PFSK-1 (cell line): ENCODE measurements around the gene RIPOR2.

Experiments
- FOXP2 ChIP-seq: optimal IDR thresholded peaks from 2 replicates; pipeline ENCODE3; 2011; ENCODE audit warnings: borderline replicate concordance, control low read depth, inconsistent platforms; ENCODE audit not compliant: insufficient read depth; ENCODE audit errors: extremely low read length, extremely low read depth
- POLR2AphosphoS5 ChIP-seq: IDR thresholded peaks from 2 replicates; pipeline ENCODE4 v1.6.1; 2012; ENCODE audit warnings: low read depth, mild to moderate bottlenecking, control low read depth, low read length, moderate library complexity
- SIN3A ChIP-seq: IDR thresholded peaks from 2 replicates; pipeline ENCODE4 v1.6.1; 2012; ENCODE audit warnings: mild to moderate bottlenecking, low read length, moderate library complexity, borderline replicate concordance; ENCODE audit not compliant: insufficient read depth
- TAF1 ChIP-seq: IDR thresholded peaks from 2 replicates; pipeline ENCODE4 v1.6.1; 2012; ENCODE audit warnings: low read length, control low read depth, borderline replicate concordance; ENCODE audit not compliant: insufficient read depth
- TF ChIP-seq, protein P1 (sequence below), 2 experiments: IDR thresholded peaks; 2 replicates each; pipeline versions ENCODE4 v1.6.1 to v1.8.0; 2011 to 2012; ENCODE audit warnings: low read depth in 2 of 2, low read length in 2 of 2, control low read depth in 1 of 2, inconsistent platforms in 1 of 2, mild to moderate bottlenecking in 1 of 2, moderate library complexity in 1 of 2; ENCODE audit not compliant: insufficient read depth in 1 of 2

The RIPOR2 gene

DNA sequence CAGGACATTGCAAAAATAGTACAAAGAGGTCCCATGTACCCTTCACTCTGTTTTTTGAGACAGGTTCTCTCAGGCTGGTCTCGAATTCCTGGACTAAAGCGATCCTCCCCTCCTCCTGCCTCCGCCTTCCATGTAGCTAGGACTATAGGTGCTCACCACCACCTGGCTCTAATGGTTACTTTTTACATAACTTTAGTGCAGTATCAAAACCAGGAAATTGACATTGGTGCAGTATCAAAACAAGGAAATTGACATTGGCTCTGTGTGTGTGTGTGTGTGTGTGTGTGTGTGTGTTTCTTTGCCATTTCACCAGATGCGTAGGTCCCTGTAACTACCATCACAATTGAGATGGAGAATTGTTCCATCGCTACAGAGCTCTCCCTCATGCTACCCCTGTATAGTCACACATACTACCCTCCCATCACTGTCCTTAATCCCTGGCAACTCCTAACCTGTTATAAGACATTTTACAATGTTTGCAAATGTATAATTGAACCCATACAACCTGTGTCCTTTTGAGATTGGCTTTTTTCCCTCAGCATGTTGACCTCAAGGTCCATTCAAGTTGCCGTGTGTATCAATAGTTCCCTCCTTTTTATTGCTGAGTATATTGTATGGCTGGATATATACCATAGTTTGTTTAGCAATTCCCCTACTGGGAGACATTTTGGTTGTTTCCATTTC, 28.3 kb upstream of the RIPOR2 start:
- TF ChIP-seq FOXP2, result no peak
- TF ChIP-seq, protein P1, sequence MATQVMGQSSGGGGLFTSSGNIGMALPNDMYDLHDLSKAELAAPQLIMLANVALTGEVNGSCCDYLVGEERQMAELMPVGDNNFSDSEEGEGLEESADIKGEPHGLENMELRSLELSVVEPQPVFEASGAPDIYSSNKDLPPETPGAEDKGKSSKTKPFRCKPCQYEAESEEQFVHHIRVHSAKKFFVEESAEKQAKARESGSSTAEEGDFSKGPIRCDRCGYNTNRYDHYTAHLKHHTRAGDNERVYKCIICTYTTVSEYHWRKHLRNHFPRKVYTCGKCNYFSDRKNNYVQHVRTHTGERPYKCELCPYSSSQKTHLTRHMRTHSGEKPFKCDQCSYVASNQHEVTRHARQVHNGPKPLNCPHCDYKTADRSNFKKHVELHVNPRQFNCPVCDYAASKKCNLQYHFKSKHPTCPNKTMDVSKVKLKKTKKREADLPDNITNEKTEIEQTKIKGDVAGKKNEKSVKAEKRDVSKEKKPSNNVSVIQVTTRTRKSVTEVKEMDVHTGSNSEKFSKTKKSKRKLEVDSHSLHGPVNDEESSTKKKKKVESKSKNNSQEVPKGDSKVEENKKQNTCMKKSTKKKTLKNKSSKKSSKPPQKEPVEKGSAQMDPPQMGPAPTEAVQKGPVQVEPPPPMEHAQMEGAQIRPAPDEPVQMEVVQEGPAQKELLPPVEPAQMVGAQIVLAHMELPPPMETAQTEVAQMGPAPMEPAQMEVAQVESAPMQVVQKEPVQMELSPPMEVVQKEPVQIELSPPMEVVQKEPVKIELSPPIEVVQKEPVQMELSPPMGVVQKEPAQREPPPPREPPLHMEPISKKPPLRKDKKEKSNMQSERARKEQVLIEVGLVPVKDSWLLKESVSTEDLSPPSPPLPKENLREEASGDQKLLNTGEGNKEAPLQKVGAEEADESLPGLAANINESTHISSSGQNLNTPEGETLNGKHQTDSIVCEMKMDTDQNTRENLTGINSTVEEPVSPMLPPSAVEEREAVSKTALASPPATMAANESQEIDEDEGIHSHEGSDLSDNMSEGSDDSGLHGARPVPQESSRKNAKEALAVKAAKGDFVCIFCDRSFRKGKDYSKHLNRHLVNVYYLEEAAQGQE (IDR thresholded peaks at IDR 0.05; ENCODE audit: insufficient read depth in 1 of 2, low read depth in 2 of 2, low read length in 2 of 2), result no peak
- no peak for TF ChIP-seq POLR2AphosphoS5
- TF ChIP-seq TAF1, result no peak
- TF ChIP-seq SIN3A, result no peak

DNA sequence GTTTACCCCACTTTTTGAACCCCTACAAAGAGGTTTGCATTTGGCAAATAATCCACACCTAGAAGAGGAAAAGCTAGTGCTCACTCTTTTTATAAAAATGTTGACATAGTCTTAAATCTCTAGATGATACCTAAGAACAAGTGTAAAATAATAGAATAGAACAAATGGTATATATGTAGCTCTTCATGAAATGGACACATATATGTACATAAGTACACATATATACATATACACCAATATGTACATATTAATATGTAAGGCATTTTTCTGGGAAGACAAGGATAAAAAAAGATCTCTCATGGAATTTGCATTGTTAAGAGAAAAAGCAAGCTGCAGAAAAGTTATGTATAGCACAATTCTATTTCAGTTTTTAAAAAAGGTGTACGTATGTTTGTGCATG, 27.6 kb upstream of the RIPOR2 start:
- TF ChIP-seq SIN3A (no peak), POLR2AphosphoS5 (no peak), TAF1 (no peak), FOXP2 (no peak)
- TF ChIP-seq, protein P1 (IDR thresholded peaks at IDR 0.05; ENCODE audit: insufficient read depth in 1 of 2, low read depth in 2 of 2, low read length in 2 of 2), result no peak

DNA sequence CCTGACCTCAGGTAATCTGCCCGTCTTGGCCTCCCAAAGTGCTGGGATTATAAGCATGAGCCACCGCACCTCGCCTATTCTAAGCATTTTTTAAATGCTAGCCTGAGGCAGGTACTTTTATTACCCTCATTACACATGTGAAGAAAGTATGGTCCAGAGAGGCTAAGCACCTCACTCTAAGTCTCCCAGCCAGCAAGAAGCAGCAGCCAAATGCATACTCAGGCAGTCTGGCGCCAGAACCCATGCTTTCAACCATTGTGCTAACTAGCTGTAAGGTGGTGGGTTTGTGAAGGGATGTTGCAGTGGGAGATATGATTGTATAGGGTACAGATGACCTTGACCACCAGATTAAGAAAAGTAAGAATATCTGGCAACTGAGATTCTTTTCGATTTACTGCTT, 26.1 kb upstream of the RIPOR2 start:
- no peak for TF ChIP-seq SIN3A
- no peak for TF ChIP-seq FOXP2
- TF ChIP-seq TAF1, result no peak
- TF ChIP-seq POLR2AphosphoS5, result no peak
- TF ChIP-seq, protein P1 (IDR thresholded peaks at IDR 0.05; ENCODE audit: insufficient read depth in 1 of 2, low read depth in 2 of 2, low read length in 2 of 2), result no peak

DNA sequence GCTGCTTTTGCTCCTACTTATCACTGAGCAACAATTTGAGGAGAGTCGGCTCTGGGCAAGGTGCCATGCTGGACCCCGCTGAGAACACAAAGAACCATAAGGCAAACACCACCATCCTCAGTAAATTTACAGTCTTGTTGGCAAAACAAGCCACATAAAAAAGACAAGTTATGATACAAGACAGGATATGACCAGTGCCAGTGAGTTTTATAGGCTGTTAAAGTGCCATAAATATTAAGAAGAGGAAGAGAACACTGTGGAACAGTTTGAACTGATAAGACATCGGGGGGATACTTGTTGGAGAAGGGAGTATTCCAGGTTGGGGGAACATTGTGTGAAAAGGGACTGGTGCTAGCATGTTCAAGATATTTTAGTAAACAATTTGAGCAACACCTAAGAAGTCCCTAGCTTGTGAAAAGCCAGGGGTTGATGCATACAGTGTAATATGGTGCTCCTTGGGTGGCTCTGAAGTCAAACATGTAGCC, 25.3 kb upstream of the RIPOR2 start:
- TF ChIP-seq POLR2AphosphoS5, result no peak
- TF ChIP-seq, protein P1 (IDR thresholded peaks at IDR 0.05; ENCODE audit: insufficient read depth in 1 of 2, low read depth in 2 of 2, low read length in 2 of 2), result no peak
- TF ChIP-seq FOXP2, result no peak
- TF ChIP-seq SIN3A, result no peak
- no peak for TF ChIP-seq TAF1

DNA sequence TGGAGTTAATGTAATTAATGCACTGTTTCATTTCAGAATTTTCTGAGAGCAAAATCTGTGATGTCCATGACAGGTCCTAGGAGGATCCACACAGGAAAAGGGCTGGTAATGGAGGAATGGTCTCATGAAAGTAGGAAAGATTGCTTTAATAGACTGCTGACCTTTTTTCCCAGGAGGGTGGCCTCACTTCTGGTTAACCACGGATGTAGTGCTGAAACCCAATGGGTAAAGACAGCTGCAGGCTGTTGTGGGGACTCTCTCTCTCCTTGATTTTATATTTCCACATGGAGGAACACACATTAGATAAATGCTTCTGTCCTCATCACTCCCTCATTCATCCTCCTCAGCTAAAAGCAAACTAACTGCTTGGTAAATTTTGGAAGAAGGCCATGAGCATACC, 23.6 kb upstream of the RIPOR2 start:
- no peak for TF ChIP-seq POLR2AphosphoS5
- TF ChIP-seq FOXP2, result no peak
- TF ChIP-seq TAF1, result no peak
- TF ChIP-seq, protein P1 (IDR thresholded peaks at IDR 0.05; ENCODE audit: insufficient read depth in 1 of 2, low read depth in 2 of 2, low read length in 2 of 2), result no peak
- TF ChIP-seq SIN3A, result no peak
